Measurements from ENCODE around the gene PITPNB. TPM values are rescaled to one million over a fixed set of nuclear protein-coding genes. Genes with fewer than 3 reads are reported as not detected.

Gene PITPNB
- total and polyA plus RNA-seq, 2 of the 13 experiments (the other 11 are each of a cell fraction or from before 2014, with no cell fraction given), result 17.0 to 30.1 TPM

DNA sequence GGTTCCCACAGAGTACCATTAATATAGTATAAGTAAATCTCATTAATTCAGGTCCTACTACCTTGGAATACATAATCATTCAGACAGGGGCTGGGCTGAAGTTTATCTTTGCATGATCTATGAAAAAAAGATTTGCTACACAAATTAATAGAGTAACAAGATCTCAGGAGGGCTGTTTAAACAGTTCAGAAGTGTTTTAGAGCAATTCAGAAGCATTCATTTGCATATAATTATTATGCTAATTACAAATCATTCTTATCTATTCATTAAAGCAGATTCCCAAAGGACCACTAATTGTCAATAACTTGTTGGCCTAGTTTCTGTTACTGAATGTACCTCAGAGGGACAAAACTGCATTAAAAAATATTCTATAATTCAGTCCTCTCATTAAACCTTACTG, 40.5 kb downstream of the PITPNB start (continued):
- TF ChIP-seq, protein P1, sequence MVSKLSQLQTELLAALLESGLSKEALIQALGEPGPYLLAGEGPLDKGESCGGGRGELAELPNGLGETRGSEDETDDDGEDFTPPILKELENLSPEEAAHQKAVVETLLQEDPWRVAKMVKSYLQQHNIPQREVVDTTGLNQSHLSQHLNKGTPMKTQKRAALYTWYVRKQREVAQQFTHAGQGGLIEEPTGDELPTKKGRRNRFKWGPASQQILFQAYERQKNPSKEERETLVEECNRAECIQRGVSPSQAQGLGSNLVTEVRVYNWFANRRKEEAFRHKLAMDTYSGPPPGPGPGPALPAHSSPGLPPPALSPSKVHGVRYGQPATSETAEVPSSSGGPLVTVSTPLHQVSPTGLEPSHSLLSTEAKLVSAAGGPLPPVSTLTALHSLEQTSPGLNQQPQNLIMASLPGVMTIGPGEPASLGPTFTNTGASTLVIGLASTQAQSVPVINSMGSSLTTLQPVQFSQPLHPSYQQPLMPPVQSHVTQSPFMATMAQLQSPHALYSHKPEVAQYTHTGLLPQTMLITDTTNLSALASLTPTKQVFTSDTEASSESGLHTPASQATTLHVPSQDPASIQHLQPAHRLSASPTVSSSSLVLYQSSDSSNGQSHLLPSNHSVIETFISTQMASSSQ (IDR thresholded peaks at IDR 0.05; ENCODE audit: low read depth), result no peak
- TF ChIP-seq, protein P1 (CRISPR knock-in tag; IDR thresholded peaks at IDR 0.05; ENCODE audit: borderline replicate concordance), result no peak
- TF ChIP-seq, protein P2, sequence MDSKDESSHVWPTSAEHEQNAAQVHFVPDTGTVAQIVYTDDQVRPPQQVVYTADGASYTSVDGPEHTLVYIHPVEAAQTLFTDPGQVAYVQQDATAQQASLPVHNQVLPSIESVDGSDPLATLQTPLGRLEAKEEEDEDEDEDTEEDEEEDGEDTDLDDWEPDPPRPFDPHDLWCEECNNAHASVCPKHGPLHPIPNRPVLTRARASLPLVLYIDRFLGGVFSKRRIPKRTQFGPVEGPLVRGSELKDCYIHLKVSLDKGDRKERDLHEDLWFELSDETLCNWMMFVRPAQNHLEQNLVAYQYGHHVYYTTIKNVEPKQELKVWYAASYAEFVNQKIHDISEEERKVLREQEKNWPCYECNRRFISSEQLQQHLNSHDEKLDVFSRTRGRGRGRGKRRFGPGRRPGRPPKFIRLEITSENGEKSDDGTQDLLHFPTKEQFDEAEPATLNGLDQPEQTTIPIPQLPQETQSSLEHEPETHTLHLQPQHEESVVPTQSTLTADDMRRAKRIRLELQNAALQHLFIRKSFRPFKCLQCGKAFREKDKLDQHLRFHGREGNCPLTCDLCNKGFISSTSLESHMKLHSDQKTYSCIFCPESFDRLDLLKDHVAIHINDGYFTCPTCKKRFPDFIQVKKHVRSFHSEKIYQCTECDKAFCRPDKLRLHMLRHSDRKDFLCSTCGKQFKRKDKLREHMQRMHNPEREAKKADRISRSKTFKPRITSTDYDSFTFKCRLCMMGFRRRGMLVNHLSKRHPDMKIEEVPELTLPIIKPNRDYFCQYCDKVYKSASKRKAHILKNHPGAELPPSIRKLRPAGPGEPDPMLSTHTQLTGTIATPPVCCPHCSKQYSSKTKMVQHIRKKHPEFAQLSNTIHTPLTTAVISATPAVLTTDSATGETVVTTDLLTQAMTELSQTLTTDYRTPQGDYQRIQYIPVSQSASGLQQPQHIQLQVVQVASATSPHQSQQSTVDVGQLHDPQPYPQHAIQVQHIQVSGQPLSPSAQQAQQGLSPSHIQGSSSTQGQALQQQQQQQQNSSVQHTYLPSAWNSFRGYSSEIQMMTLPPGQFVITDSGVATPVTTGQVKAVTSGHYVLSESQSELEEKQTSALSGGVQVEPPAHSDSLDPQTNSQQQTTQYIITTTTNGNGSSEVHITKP (CRISPR knock-in tag; IDR thresholded peaks at IDR 0.05; ENCODE audit: low read depth), result no peak
- TF ChIP-seq JDP2 (CRISPR knock-in tag; IDR thresholded peaks at IDR 0.05; ENCODE audit: borderline replicate concordance), result no peak
- no peak for TF ChIP-seq HES4 (CRISPR knock-in tag; IDR thresholded peaks at IDR 0.05; ENCODE audit: borderline replicate concordance)
- no peak for TF ChIP-seq GTF2F1 (IDR thresholded peaks at IDR 0.05; ENCODE audit: low read length)
